ENCODE results near the gene LBHD2.

DNA sequence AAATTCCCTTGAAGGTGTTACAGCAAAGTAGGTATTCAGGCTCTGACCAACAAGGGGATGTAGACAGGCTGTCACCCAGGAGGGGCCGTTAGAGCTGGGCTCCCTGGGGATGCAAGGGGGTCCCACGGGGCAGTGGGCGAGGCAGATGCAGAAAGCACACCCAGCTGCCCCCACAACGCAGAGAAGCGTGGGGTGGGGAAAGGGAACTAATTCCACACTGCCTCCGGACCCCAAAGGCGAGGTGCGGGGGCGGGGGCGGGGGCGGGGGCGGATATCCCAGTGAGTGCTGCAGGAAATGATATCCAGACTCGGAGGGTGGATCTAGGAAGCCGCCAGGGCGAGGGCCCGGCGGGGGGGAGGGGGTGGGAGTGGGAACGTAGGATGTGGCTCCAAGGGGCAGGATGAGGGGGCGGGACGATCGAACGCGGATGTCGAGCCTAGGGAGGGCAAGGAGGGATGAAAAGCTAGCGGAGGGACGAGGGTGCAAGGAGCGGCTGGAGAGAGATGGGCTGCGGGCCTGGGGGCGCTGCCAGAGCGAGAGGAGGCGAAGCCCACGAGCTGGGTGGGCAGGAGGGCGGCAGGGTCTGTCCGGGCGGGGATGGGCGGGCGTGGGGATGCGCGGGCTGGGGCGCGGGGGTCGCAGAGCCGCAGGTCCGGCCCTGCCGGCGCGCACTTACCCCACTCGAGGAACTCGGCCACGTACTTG is 27.5 kb upstream of the LBHD2 start:
- TF ChIP-seq EZH2 (IDR thresholded peaks at IDR 0.05; ENCODE audit: low read depth, unreplicated experiment) (no peak), EZH2phosphoT487 (IDR thresholded peaks at IDR 0.05; ENCODE audit: unreplicated experiment) (no peak), POLR2AphosphoS5 (IDR thresholded peaks at IDR 0.05; ENCODE audit: low read depth) (0 out of 2 replicates have a peak, but pooled peaks have one; percentile 35)
- TF ChIP-seq, protein P1, sequence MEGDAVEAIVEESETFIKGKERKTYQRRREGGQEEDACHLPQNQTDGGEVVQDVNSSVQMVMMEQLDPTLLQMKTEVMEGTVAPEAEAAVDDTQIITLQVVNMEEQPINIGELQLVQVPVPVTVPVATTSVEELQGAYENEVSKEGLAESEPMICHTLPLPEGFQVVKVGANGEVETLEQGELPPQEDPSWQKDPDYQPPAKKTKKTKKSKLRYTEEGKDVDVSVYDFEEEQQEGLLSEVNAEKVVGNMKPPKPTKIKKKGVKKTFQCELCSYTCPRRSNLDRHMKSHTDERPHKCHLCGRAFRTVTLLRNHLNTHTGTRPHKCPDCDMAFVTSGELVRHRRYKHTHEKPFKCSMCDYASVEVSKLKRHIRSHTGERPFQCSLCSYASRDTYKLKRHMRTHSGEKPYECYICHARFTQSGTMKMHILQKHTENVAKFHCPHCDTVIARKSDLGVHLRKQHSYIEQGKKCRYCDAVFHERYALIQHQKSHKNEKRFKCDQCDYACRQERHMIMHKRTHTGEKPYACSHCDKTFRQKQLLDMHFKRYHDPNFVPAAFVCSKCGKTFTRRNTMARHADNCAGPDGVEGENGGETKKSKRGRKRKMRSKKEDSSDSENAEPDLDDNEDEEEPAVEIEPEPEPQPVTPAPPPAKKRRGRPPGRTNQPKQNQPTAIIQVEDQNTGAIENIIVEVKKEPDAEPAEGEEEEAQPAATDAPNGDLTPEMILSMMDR (conservative IDR thresholded peaks at IDR 0.05; ENCODE audit: low read depth in 2 of 2) = no peak
- TF ChIP-seq, protein P2, sequence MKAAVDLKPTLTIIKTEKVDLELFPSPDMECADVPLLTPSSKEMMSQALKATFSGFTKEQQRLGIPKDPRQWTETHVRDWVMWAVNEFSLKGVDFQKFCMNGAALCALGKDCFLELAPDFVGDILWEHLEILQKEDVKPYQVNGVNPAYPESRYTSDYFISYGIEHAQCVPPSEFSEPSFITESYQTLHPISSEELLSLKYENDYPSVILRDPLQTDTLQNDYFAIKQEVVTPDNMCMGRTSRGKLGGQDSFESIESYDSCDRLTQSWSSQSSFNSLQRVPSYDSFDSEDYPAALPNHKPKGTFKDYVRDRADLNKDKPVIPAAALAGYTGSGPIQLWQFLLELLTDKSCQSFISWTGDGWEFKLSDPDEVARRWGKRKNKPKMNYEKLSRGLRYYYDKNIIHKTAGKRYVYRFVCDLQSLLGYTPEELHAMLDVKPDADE (IDR thresholded peaks at IDR 0.05) = no peak
- TF ChIP-seq, protein P3, sequence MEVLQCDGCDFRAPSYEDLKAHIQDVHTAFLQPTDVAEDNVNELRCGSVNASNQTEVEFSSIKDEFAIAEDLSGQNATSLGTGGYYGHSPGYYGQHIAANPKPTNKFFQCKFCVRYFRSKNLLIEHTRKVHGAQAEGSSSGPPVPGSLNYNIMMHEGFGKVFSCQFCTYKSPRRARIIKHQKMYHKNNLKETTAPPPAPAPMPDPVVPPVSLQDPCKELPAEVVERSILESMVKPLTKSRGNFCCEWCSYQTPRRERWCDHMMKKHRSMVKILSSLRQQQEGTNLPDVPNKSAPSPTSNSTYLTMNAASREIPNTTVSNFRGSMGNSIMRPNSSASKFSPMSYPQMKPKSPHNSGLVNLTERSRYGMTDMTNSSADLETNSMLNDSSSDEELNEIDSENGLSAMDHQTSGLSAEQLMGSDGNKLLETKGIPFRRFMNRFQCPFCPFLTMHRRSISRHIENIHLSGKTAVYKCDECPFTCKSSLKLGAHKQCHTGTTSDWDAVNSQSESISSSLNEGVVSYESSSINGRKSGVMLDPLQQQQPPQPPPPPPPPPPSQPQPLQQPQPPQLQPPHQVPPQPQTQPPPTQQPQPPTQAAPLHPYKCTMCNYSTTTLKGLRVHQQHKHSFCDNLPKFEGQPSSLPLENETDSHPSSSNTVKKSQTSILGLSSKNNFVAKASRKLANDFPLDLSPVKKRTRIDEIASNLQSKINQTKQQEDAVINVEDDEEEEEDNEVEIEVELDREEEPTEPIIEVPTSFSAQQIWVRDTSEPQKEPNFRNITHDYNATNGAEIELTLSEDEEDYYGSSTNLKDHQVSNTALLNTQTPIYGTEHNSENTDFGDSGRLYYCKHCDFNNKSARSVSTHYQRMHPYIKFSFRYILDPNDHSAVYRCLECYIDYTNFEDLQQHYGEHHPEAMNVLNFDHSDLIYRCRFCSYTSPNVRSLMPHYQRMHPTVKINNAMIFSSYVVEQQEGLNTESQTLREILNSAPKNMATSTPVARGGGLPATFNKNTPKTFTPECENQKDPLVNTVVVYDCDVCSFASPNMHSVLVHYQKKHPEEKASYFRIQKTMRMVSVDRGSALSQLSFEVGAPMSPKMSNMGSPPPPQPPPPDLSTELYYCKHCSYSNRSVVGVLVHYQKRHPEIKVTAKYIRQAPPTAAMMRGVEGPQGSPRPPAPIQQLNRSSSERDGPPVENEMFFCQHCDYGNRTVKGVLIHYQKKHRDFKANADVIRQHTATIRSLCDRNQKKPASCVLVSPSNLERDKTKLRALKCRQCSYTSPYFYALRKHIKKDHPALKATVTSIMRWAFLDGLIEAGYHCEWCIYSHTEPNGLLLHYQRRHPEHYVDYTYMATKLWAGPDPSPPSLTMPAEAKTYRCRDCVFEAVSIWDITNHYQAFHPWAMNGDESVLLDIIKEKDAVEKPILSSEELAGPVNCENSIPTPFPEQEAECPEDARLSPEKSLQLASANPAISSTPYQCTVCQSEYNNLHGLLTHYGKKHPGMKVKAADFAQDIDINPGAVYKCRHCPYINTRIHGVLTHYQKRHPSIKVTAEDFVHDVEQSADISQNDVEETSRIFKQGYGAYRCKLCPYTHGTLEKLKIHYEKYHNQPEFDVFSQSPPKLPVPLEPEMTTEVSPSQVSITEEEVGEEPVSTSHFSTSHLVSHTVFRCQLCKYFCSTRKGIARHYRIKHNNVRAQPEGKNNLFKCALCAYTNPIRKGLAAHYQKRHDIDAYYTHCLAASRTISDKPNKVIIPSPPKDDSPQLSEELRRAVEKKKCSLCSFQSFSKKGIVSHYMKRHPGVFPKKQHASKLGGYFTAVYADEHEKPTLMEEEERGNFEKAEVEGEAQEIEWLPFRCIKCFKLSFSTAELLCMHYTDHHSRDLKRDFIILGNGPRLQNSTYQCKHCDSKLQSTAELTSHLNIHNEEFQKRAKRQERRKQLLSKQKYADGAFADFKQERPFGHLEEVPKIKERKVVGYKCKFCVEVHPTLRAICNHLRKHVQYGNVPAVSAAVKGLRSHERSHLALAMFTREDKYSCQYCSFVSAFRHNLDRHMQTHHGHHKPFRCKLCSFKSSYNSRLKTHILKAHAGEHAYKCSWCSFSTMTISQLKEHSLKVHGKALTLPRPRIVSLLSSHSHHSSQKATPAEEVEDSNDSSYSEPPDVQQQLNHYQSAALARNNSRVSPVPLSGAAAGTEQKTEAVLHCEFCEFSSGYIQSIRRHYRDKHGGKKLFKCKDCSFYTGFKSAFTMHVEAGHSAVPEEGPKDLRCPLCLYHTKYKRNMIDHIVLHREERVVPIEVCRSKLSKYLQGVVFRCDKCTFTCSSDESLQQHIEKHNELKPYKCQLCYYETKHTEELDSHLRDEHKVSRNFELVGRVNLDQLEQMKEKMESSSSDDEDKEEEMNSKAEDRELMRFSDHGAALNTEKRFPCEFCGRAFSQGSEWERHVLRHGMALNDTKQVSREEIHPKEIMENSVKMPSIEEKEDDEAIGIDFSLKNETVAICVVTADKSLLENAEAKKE (CRISPR knock-in tag; IDR thresholded peaks at IDR 0.05) = no peak
- TF ChIP-seq, protein P4, sequence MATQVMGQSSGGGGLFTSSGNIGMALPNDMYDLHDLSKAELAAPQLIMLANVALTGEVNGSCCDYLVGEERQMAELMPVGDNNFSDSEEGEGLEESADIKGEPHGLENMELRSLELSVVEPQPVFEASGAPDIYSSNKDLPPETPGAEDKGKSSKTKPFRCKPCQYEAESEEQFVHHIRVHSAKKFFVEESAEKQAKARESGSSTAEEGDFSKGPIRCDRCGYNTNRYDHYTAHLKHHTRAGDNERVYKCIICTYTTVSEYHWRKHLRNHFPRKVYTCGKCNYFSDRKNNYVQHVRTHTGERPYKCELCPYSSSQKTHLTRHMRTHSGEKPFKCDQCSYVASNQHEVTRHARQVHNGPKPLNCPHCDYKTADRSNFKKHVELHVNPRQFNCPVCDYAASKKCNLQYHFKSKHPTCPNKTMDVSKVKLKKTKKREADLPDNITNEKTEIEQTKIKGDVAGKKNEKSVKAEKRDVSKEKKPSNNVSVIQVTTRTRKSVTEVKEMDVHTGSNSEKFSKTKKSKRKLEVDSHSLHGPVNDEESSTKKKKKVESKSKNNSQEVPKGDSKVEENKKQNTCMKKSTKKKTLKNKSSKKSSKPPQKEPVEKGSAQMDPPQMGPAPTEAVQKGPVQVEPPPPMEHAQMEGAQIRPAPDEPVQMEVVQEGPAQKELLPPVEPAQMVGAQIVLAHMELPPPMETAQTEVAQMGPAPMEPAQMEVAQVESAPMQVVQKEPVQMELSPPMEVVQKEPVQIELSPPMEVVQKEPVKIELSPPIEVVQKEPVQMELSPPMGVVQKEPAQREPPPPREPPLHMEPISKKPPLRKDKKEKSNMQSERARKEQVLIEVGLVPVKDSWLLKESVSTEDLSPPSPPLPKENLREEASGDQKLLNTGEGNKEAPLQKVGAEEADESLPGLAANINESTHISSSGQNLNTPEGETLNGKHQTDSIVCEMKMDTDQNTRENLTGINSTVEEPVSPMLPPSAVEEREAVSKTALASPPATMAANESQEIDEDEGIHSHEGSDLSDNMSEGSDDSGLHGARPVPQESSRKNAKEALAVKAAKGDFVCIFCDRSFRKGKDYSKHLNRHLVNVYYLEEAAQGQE (IDR thresholded peaks at IDR 0.05; ENCODE audit: unreplicated experiment) = no peak

Measured in GM23338 (cell line).